PFSK-1 (cell line): Measurements from ENCODE around the gene FMNL2.

Source experiments
- FOXP2 ChIP-seq: optimal IDR thresholded peaks from 2 replicates; pipeline ENCODE3; 2011; ENCODE audit warnings: borderline replicate concordance, control low read depth, inconsistent platforms; ENCODE audit not compliant: insufficient read depth; ENCODE audit errors: extremely low read length, extremely low read depth
- POLR2AphosphoS5 ChIP-seq: IDR thresholded peaks from 2 replicates; pipeline ENCODE4 v1.6.1; 2012; ENCODE audit warnings: low read depth, mild to moderate bottlenecking, control low read depth, low read length, moderate library complexity
- SIN3A ChIP-seq: IDR thresholded peaks from 2 replicates; pipeline ENCODE4 v1.6.1; 2012; ENCODE audit warnings: mild to moderate bottlenecking, low read length, moderate library complexity, borderline replicate concordance; ENCODE audit not compliant: insufficient read depth
- TAF1 ChIP-seq: IDR thresholded peaks from 2 replicates; pipeline ENCODE4 v1.6.1; 2012; ENCODE audit warnings: low read length, control low read depth, borderline replicate concordance; ENCODE audit not compliant: insufficient read depth
- TF ChIP-seq, protein P1 (sequence below), 2 experiments: IDR thresholded peaks; 2 replicates each; pipeline versions ENCODE4 v1.6.1 to v1.8.0; 2011 to 2012; ENCODE audit warnings: low read depth in 2 of 2, low read length in 2 of 2, control low read depth in 1 of 2, inconsistent platforms in 1 of 2, mild to moderate bottlenecking in 1 of 2, moderate library complexity in 1 of 2; ENCODE audit not compliant: insufficient read depth in 1 of 2

The FMNL2 gene

DNA sequence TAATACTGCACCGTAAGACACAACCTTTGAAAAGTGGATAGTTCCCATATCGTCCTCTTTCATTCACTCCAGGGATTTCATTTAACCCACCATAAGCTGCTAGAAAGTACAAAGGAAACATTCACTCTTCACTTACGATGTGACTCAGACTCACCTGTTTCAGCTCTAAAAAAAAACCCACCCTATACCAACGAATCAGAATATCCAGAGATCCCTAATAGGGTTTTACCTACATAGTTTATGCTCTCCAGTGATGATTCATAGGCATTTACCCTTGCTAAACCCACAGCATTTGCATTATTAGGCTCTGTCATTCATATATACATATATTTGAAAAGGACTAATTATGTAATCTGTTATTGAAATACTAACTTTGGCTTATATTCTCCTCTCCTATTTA is 322.1 kb downstream of the FMNL2 start:
- TF ChIP-seq, protein P1, sequence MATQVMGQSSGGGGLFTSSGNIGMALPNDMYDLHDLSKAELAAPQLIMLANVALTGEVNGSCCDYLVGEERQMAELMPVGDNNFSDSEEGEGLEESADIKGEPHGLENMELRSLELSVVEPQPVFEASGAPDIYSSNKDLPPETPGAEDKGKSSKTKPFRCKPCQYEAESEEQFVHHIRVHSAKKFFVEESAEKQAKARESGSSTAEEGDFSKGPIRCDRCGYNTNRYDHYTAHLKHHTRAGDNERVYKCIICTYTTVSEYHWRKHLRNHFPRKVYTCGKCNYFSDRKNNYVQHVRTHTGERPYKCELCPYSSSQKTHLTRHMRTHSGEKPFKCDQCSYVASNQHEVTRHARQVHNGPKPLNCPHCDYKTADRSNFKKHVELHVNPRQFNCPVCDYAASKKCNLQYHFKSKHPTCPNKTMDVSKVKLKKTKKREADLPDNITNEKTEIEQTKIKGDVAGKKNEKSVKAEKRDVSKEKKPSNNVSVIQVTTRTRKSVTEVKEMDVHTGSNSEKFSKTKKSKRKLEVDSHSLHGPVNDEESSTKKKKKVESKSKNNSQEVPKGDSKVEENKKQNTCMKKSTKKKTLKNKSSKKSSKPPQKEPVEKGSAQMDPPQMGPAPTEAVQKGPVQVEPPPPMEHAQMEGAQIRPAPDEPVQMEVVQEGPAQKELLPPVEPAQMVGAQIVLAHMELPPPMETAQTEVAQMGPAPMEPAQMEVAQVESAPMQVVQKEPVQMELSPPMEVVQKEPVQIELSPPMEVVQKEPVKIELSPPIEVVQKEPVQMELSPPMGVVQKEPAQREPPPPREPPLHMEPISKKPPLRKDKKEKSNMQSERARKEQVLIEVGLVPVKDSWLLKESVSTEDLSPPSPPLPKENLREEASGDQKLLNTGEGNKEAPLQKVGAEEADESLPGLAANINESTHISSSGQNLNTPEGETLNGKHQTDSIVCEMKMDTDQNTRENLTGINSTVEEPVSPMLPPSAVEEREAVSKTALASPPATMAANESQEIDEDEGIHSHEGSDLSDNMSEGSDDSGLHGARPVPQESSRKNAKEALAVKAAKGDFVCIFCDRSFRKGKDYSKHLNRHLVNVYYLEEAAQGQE (IDR thresholded peaks at IDR 0.05; ENCODE audit: insufficient read depth in 1 of 2, low read depth in 2 of 2, low read length in 2 of 2) = no peak

DNA sequence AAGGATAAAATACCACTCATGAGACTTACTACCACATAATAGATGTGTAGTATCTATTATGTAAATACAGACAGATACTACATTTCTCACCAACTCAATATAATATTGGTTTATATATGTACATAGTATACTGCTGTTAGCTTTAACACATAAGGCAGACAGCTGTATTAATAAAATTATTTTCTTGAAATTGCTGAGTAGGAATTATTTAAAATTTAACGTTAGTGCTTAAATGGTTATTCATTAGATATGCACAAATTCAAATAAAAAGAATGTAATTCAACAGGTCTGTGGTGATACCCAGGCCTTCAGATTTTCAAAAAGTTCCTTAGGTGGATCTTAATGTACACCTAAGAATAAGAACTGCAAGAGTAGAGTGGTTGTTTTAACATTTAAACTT is 323.2 kb downstream of the FMNL2 start:
- TF ChIP-seq SIN3A (no peak), TAF1 (no peak), FOXP2 (no peak), POLR2AphosphoS5 (no peak)
- TF ChIP-seq, protein P1 (IDR thresholded peaks at IDR 0.05; ENCODE audit: insufficient read depth in 1 of 2, low read depth in 2 of 2, low read length in 2 of 2) = no peak

DNA sequence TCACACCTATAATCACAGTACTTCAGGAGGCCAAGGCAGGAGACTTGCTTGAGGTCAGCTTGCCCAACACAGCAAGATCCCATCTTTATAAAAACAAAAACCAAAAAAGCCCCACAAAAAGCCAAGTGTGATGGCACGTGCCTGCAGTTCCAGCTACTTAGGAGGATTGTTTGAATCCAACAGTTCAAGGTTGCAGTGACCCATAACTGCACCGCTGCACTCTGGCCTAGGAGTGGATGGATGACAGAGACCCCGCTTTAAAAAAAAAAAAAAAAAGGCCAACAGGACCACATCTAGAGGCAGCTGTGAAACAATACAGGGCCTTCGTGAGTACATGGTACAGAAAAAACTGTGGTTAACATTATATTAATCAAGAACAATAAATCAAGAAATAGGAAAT is 326.1 kb downstream of the FMNL2 start:
- TF ChIP-seq, protein P1 (IDR thresholded peaks at IDR 0.05; ENCODE audit: insufficient read depth in 1 of 2, low read depth in 2 of 2, low read length in 2 of 2) = no peak
- no peak for TF ChIP-seq TAF1
- no peak for TF ChIP-seq SIN3A
- no peak for TF ChIP-seq FOXP2
- TF ChIP-seq POLR2AphosphoS5 = no peak

DNA sequence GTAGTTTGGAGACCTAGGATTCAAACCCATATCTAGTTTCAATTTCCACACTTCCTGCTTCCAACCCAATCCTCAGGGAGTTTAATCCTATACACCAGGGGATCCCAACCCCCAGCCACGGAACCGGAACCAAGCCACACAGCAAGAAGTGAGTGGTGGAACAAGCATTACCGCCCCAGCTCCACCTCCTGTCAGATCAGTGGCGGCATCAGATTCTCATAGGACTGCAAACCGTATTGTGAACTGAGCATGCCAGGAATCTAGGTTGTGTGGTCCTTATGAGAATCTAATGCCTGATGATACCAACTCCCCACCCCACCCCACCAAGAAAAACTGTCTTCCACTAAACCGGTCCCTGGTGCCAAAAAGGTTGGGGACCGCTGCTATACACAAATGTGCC is 329.8 kb downstream of the FMNL2 start:
- TF ChIP-seq, protein P1 (IDR thresholded peaks at IDR 0.05; ENCODE audit: insufficient read depth in 1 of 2, low read depth in 2 of 2, low read length in 2 of 2) = no peak
- TF ChIP-seq FOXP2 (no peak), SIN3A (no peak), POLR2AphosphoS5 (no peak), TAF1 (no peak)

DNA sequence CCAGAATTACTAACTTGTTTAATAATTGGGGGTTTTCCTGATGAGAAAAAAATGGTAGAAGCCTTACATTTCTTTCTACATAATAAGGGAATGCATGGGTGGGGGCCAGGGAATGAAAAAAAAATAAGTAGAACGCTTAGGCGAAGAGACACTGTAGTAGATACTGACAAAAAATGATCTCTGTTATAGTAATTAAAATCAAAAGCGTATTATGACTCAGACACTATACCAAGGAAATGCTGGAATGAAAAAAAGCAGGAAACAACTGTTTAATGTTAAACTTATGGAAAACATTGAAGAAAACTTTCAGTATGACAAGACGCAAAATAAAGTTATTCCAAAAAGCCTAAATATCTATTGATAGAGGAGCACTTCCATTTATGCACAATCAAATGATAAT is 339.4 kb downstream of the FMNL2 start:
- no peak for TF ChIP-seq POLR2AphosphoS5
- TF ChIP-seq SIN3A = no peak
- TF ChIP-seq, protein P1 (IDR thresholded peaks at IDR 0.05; ENCODE audit: insufficient read depth in 1 of 2, low read depth in 2 of 2, low read length in 2 of 2) = no peak
- no peak for TF ChIP-seq TAF1
- TF ChIP-seq FOXP2 = no peak
